Stimulated activated CD4-positive, alpha-beta T cell treated with anti-CD3 and anti-CD28 coated beads, Interleukin-15, amount 100 ng/mL, for 48 hours (primary cell): ENCODE results near the gene MTERF4.

ENCODE experiments used
- DNase-seq, 2 donors: peaks; one replicate each; pipeline ENCODE4 v3.0.0-alpha.2; 2020; ENCODE audit warnings: low read depth in 2 of 2

Gene MTERF4

DNA sequence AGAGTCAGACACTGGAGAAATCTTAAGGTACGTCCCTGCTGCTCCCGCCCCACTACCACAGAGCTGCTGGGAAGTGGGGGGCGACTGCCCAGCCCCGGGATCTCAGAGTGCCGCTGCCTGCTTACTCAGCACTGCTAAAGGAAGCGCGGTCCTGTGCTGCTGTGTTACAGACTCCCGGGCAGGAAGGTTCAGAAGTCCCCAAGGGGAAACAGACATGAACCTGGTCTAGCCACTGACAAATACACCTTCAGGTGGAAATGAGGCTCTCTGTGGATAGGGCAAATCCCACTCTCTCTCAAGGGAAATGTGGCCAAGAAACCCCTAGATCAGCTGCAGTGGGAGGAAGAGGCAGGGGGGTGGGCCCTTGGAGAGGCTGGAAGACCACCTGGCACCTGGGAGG, 13.7 kb downstream of the MTERF4 start:
- no peak for DNase-seq

GRCh38 chr2:241087420-241088268, 14.4 kb downstream of the MTERF4 start:
- no peak for DNase-seq

GRCh38 chr2:241084856-241085444, 17.1 kb downstream of the MTERF4 start:
- no peak for DNase-seq

GRCh38 chr2:241083091-241083415, 19.0 kb downstream of the MTERF4 start:
- DNase-seq: no peak

GRCh38 chr2:241082341-241083090, 19.6 kb downstream of the MTERF4 start:
- DNase-seq: no peak

DNA sequence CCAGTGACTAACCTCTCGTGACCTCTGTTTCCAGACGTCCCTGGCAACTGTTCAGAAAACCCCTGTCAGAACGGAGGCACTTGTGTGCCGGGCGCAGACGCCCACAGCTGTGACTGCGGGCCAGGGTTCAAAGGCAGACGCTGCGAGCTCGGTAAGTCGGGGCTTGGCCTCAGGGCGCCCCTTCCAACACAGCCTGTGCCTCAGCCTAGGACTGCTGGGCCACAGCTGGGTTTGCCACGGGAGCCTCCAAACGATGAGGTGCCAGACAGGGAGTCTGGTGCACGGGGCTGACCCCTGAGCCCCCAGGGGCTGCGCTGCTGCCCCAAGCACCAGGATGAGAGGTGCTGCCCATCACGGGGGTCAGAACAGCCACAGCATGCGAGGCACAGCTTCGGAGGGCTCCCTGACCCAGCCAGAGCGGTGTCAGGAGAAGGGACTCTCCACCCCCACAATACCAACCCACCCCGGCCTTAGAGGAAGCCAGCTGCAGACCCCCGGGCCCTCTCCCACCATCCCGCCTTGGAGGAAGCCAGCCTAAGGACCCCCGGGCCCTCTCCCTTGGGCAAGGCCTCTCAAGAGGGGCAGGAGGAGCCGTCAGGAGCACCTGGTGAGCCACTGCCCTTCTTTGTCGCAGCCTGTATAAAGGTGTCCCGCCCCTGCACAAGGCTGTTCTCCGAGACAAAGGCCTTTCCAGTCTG, 20.3 kb downstream of the MTERF4 start:
- DNase-seq: no peak

DNA sequence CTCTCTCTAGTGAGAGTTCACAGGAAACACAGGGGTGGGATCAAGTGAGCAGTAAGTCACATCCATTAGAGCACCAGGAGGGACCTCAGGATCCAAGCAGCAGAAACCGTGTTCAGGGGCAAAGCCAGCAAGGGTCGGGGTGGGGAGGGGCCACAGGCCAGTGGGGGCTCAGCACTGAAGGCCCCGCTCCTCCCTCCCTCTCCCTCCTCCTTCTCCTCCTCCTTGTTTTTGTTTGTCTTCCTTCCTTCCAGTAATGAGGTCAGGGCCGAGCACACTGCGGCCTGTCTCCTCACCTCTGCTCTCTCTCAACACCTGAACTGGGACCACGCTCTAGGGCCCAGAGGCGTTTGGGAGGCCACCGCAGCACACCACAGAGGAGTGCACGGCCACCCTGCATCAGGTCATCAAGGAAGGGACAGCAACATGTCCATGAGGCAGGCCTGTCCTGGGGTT, 20.9 kb downstream of the MTERF4 start:
- no peak for DNase-seq

DNA sequence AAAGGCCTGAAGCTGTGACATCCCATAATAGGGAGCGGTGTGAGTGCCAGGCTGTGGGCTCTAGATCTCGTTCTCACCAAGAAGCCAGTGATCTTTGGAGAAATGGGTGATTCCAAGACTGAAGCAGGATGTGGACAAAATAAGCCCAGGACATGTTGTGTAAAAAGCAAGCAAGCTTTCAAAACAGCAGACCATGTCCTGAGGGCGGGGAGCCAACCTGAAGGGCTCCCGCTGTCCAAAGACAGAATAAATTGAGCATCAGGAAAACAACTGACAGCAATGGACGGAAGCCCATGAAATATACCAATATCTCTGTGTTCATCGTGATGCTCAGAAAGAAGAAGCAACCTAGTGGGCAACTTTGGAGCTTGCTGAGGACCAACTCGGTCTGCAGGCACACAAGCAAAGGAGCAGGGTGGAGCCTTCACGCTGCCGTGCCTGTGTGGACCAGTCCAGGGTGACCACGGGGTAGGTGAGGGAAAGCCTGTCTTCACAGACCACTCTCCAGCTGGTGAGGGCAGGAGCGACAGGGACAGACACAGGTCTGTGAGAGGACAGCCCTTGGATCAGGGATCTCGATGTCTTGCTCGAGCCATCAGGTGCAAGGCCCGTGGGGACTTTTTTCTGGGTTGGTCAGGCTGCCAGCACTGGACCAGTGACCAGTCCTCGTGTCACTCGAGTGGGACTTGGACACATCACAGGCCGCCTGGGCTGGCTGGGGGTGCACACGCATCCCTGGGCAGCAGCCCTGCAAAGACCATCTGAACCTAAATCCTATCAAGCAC, 21.5 kb downstream of the MTERF4 start:
- DNase-seq: no peak

GRCh38 chr2:241074901-241075540, 27.1 kb downstream of the MTERF4 start:
- DNase-seq: no peak

- DNase-seq: no peak
These were observed 27.8 kb downstream of the MTERF4 start for GRCh38 chr2:241074065-241074818.

DNA sequence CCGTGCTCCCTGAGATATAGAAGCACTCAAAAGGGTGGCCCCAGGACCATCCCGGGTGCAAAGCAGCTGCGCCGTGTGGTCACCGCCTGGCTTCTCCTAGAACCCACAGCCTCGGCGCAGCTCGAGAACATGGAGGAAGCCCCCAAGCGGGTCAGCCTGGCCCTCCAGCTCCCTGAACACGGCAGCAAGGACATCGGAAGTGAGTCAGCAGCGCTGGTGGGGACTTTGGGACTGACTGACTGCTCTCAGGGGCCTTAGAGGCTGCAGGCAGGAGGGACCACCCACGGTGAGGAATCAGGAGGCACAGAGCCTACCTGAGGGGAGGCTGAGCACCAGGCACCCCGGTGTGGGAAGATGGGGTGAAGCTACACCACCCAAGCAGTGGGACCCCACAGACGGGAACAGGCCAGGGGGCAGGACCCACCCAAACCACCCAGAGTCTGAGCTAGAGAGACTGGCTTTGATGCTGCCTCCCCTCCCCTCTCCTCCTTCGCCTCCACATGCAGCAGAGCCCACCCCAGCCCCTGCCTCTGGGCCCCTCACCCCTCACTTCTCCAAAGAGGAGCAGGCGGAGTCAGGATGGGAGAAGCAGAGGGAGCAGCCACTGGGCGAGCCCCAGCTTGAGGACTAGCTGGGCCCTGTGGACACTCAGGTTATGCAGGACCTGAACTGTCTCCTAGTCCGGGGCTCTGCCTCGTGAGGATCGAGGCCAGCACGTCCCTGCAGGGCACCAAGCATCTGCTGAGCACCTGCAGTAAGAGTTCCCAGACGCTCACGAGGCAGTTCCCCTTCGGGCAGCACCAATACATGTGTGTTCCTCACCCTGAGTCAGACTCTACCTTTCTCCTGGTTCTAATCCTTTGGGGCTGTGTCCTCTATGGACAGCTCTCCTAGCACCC, 28.7 kb downstream of the MTERF4 start:
- no peak for DNase-seq

DNA sequence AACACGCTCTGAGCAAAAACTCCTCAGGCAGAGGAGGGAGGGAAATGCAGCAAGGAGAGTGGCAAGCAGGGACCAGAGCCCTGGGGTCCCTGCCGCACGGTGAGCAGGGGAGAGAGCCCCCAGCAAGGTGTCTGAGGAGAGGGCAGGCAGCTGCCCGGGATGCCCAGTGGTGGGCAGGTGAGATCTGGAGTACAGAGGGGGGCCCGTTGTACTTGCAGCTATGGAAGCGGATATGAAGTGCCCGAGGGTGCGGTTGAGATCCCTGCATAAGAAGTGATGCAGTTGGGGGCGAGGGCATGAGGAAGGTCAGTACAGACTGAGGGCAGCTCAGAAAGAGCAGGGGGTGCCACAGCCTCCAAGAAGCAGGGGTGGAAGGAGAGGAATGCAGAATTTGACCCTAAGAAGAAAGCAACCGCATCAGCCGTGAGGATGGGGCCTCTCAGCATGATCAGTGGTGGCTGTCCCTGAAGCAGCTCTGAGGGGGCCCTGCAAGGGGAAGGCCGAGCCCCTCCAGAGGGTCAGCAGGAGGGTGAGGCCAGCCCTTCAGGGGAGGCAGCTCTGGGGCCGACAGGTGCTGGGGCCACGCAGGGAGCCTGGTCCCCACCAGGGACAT, 29.4 kb downstream of the MTERF4 start:
- no peak for DNase-seq

DNA sequence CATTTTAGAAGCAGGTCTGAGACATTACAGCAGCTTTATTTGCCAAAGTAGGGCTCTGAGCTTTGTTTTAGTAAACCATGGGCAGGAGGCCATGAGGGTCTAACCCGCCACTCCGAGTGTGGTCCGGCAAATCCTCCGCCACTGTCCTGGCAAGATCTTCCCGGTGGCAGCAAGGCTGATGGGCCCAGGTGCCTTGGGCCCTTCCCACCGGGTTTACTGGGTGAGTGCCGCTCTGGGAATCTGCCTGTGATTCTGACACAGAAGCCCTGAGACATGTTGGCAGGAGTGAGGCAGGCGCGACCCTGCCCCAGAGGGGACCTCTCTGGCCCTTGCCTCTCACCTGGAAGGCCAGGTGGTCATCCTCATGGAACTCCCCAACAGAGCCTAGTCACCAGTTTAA, 29.9 kb downstream of the MTERF4 start:
- DNase-seq: no peak

DNA sequence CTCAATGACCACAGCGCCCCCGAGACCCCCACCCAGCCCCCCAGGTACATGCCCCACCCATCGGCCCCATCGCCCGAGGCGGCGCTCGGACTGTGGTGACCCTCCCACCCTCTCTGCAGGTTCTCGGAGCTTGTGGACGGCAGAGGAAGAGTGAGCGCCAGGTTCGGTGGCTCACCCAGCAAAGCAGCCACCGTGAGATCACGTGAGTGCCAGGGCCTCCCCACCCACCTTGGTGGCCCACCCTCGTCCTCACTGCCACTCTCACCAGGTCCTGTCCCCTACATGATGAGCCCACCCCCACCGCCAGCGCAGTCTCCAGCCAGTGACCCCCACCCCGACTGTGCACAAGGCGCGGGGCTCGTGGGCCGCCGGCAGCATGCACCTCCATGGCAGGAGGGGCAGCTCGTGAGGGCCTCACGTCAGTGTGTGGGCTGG, 30.4 kb downstream of the MTERF4 start:
- DNase-seq: no peak

DNA sequence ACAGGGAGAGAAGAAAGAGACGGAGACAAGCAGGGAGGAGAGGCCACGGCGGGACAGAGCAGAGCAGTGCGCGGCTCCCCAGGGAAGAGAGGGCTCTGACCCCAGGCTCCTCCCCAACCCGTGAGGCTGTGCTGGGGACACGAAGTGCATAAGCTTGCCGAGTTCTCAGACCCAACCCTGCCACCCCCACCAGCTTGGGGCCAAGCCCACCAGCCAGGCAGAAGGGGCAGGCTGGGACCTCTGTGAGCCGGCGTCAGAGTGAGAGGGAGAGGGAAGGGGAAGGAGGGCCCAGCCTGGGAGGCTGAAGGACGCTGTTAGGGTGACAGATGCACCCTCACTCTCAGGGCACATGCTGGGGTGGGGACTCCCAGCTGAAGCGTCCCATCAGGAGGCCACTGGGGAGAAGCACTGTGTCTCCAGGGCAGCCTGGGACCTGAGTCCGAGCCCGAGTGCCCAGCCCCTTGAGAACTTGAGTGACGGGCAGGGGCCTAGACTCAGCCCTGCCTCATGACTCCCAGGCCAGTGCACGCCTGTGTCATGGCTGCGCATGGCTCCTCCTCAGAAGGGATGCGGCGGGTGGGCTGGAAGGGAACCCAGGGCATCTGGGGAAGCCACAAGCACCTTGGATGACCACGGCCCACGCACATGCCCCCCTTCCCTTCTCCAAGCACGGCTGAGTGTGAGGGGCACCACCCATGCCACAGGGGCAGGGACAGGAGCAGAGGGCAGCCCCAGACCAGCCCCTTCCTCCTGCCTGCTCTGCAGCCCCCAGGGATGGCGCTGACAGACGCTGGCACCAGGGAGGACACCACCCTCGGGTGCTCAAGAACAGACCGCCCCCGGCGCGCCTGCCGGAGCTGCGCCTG, 31.0 kb downstream of the MTERF4 start:
- DNase-seq: no peak

GRCh38 chr2:241070361-241070760, 31.7 kb downstream of the MTERF4 start:
- DNase-seq: no peak

DNA sequence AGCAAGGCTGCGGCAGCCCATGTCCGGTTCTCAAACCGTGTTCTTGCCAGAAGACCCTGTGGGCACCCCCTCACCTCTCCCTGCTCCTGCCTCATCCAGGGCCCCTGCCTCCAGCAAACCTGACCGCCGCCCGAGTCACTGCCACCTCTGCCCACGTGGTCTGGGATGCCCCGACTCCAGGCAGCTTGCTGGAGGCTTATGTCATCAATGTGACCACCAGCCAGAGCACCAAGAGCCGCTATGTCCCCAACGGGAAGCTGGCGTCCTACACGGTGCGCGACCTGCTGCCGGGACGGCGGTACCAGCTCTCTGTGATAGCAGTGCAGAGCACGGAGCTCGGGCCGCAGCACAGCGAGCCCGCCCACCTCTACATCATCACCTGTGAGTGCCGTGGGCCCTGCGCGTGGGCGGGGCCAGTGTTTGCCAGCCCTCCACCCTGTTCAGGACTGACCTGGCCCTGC, 32.2 kb downstream of the MTERF4 start:
- DNase-seq: no peak
